ENCODE data around the gene AHNAK. TPM values are rescaled to one million over a fixed set of nuclear protein-coding genes. Genes with fewer than 3 reads are reported as not detected.
"Not testable (repeated sequence)": the region's sequence is repeated elsewhere in the genome, so short reads cannot be mapped to it uniquely, and the experiment has no call there.

AHNAK gene
- total RNA-seq, 1 donor from 2014 or later, result 226 TPM

DNA sequence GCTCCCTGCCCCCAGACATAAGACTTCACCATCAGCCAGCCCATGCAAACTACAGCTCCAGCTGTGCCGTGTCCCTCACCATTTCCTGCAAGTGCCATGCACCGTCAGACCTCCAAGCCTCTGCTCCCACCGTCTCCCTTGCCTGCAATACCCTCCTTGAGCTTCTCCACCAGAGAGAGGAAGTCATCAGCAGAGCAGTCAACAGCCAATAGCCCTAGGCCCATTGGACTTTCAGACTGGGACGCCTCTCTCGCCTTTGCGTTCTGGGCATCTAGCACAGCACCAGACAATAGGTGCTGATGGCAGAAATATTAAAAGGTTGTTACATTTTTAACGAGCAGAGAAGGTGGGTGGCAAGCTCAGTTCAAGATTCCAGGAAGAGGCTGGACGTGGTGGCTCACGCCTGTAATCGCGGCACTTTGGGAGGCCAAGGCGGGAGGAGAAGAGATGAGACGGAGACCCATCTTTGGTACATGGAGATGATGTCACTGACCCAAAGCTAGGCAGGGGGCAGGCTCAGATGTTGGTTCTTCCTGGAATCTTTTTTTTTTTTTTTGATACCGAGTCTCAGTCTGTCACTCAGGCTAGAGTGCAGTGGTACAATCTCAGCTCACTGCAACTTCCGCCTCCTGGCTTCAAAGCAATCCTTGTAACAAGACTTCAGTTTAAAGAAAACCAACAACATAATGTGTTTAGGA, 95.9 kb downstream of the AHNAK start:
- Histone ChIP-seq H3K27me3 (ENCODE audit: control insufficient read depth, insufficient read depth, low read length) (no peaks in the 10 kb centered on the region), H3K4me3 (ENCODE audit: low read depth, low read length) (no peak overlapping the region), H3K36me3 (ENCODE audit: control insufficient read depth, insufficient read depth, low read length) (no peaks in the 10 kb centered on the region)
- DNase-seq (ENCODE audit: low read depth), result no peak
- no peak for TF ChIP-seq CTCF (IDR thresholded peaks at IDR 0.05; ENCODE audit: insufficient read depth, low read length, poor library complexity, severe bottlenecking)

DNA sequence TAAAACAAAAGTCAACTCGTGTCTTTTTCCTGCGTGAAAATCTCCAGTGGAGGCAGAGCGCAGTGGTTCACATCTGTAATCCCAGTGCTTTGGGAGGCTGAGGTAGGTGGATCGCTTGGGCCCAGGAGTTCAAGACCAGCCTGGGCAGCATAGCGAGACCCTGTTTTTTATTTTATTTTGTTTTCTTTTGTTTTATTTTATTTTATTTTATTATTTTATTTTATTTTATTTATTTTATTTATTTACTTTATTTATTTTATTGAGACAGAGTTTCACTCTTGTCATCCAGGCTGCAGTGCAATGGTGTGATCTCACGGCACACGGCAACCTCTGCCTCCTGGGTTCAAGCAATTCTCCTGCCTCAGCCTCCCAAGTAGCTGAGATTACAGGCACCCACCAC, 96.7 kb downstream of the AHNAK start:
- not testable (repeated sequence) for DNase-seq (ENCODE audit: low read depth); H3K36me3 ChIP-seq (ENCODE audit: control insufficient read depth, insufficient read depth, low read length); H3K4me3 ChIP-seq (ENCODE audit: low read depth, low read length); H3K27me3 ChIP-seq (ENCODE audit: control insufficient read depth, insufficient read depth, low read length)

GRCh38 chr11:62449451-62449851, 97.2 kb downstream of the AHNAK start:
- Histone ChIP-seq H3K36me3 (ENCODE audit: control insufficient read depth, insufficient read depth, low read length) (no peaks in the 10 kb centered on the region), H3K4me3 (ENCODE audit: low read depth, low read length) (no peak overlapping the region), H3K27me3 (ENCODE audit: control insufficient read depth, insufficient read depth, low read length) (no peaks in the 10 kb centered on the region)
- no peak for DNase-seq (ENCODE audit: low read depth)
- no peak for TF ChIP-seq CTCF (IDR thresholded peaks at IDR 0.05; ENCODE audit: insufficient read depth, low read length, poor library complexity, severe bottlenecking)

DNA sequence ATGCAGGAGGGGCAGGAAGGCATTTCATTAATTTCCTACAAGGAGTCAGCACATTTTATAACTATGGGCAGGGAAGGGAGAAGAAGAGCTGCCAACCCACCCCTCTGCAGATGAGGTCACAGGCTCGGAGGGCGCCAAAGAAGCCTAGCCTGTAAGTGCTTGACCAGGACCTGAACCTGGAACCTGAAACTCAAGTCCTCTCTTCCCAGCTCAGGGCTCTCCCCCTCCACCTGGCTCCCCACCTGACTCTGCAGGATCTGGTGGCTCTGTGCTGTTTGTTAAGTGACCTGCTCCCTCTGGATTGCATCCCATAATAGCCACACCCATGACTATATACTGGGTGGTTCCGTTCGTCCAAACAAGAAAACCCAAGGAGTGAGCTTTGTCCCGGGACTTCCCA, 100.5 kb downstream of the AHNAK start:
- DNase-seq (ENCODE audit: low read depth), result no peak
- Histone ChIP-seq H3K27me3 (ENCODE audit: control insufficient read depth, insufficient read depth, low read length) (no peaks in the 10 kb centered on the region), H3K4me3 (ENCODE audit: low read depth, low read length) (no peak overlapping the region), H3K36me3 (ENCODE audit: control insufficient read depth, insufficient read depth, low read length) (no peaks in the 10 kb centered on the region)
- no peak for TF ChIP-seq CTCF (IDR thresholded peaks at IDR 0.05; ENCODE audit: insufficient read depth, low read length, poor library complexity, severe bottlenecking)

GRCh38 chr11:62445314-62445740, 101.3 kb downstream of the AHNAK start:
- no peak for TF ChIP-seq CTCF (IDR thresholded peaks at IDR 0.05; ENCODE audit: insufficient read depth, low read length, poor library complexity, severe bottlenecking)
- H3K36me3 ChIP-seq (ENCODE audit: control insufficient read depth, insufficient read depth, low read length), result no peaks in the 10 kb centered on the region
- H3K27me3 ChIP-seq (ENCODE audit: control insufficient read depth, insufficient read depth, low read length), result no peaks in the 10 kb centered on the region
- H3K4me3 ChIP-seq (ENCODE audit: low read depth, low read length), result no peak overlapping the region
- no peak for DNase-seq (ENCODE audit: low read depth)

GRCh38 chr11:62444835-62445234, 101.8 kb downstream of the AHNAK start:
- no peak overlapping the region for H3K4me3 ChIP-seq (ENCODE audit: low read depth, low read length)
- no peak for DNase-seq (ENCODE audit: low read depth)
- TF ChIP-seq CTCF (IDR thresholded peaks at IDR 0.05; ENCODE audit: insufficient read depth, low read length, poor library complexity, severe bottlenecking), result no peak
- no peaks in the 10 kb centered on the region for H3K36me3 ChIP-seq (ENCODE audit: control insufficient read depth, insufficient read depth, low read length)
- H3K27me3 ChIP-seq (ENCODE audit: control insufficient read depth, insufficient read depth, low read length), result no peaks in the 10 kb centered on the region

All from kidney epithelial cell (primary cell).